Endodermal cell (in vitro differentiated cells): ENCODE results near the gene DCN. TPM values are rescaled to one million over a fixed set of nuclear protein-coding genes. Genes with fewer than 3 reads are reported as not detected.
A peak's percentile ranks its signal among the peaks of the same experiment; 100 is the strongest.

Experiments used
- DNase-seq: peaks from one replicate; pipeline ENCODE4 v3.0.0-alpha.2; 2017
- H3K27ac ChIP-seq: 2 replicates; pipeline ENCODE4 v1.5.1; 2013; ENCODE audit warnings: mild to moderate bottlenecking, low read depth, low read length, moderate library complexity
- H3K27me3 ChIP-seq: 2 replicates; pipeline ENCODE4 v1.6.1; 2013; ENCODE audit warnings: mild to moderate bottlenecking, low read length, moderate library complexity; ENCODE audit not compliant: insufficient read depth, control insufficient read depth, poor library complexity, severe bottlenecking
- H3K36me3 ChIP-seq: 2 replicates; pipeline ENCODE4 v1.7.0; 2013; ENCODE audit warnings: mild to moderate bottlenecking, low read length, moderate library complexity; ENCODE audit not compliant: control insufficient read depth, insufficient read depth
- H3K4me1 ChIP-seq: one replicate; pipeline ENCODE4 v1.7.0; 2013; ENCODE audit warnings: low read length; ENCODE audit not compliant: control insufficient read depth, insufficient read depth
- H3K4me3 ChIP-seq: 2 replicates; pipeline ENCODE4 v1.5.1; 2013; ENCODE audit warnings: mild to moderate bottlenecking, low read length, moderate library complexity
- H3K9ac ChIP-seq: 2 replicates; pipeline ENCODE4 v1.6.1; 2013; ENCODE audit warnings: mild to moderate bottlenecking, low read length, moderate library complexity; ENCODE audit not compliant: poor library complexity, severe bottlenecking; ENCODE audit errors: extremely low read depth
- H3K9me3 ChIP-seq: 2 replicates; pipeline ENCODE4 v1.6.1; 2013; ENCODE audit warnings: mild to moderate bottlenecking, low read length, moderate library complexity; ENCODE audit not compliant: control insufficient read depth
- H3K27ac Mint-ChIP-seq: 2 replicates; pipeline ENCODE4 v1.8.0; 2020; ENCODE audit warnings: mixed read lengths
- H3K27me3 Mint-ChIP-seq: 2 replicates; pipeline ENCODE4 v1.8.0; 2021; ENCODE audit warnings: mild to moderate bottlenecking, mixed read lengths; ENCODE audit not compliant: insufficient read depth
- H3K36me3 Mint-ChIP-seq: 2 replicates; pipeline ENCODE4 v1.8.0; 2020; ENCODE audit warnings: low read depth, mixed read lengths
- H3K4me1 Mint-ChIP-seq: 2 replicates; pipeline ENCODE4 v1.8.0; 2020; ENCODE audit warnings: mixed read lengths
- H3K4me3 Mint-ChIP-seq: 2 replicates; pipeline ENCODE4 v1.8.0; 2020; ENCODE audit warnings: mild to moderate bottlenecking, moderate library complexity, mixed read lengths
- H3K9me3 Mint-ChIP-seq: 2 replicates; pipeline ENCODE4 v1.8.0; 2020; ENCODE audit warnings: mild to moderate bottlenecking, mixed read lengths
- WGBS, 2 experiments: methylation state at CpG; one replicate each; pipeline versions ENCODE4 v1.1.5 to v1.1.7; 2013; ENCODE audit warnings: missing lambda C conversion rate in 2 of 2, mixed read lengths in 1 of 2; ENCODE audit not compliant: insufficient coverage in 1 of 2, insufficient read length in 1 of 2; 5-methylcytosine and 5-hydroxymethylcytosine counted together
- total RNA-seq, 2 donors: library from RNA; stranded (reverse); fragmentation: NEBNext Ultra II Directional in 1 of 2; extraction: Animal tissue kit (Norgen Biotek cat#: 25700) in 1 of 2; gene quantifications; 2 replicates in 1 of 2; 3 replicates in 1 of 2; pipeline ENCODE4 v1.2.1, GENCODE V29; 2021
- TF ChIP-seq, protein P1 (sequence below): fragments of 200-600 bp; sonication (generic); conservative IDR thresholded peaks from 2 replicates; pipeline ENCODE4 v1.5.0; 2021; ENCODE audit warnings: antibody characterized with exemption, mild to moderate bottlenecking

The DCN gene
- total RNA-seq, 2 donors from 2014 or later = not detected

DNA sequence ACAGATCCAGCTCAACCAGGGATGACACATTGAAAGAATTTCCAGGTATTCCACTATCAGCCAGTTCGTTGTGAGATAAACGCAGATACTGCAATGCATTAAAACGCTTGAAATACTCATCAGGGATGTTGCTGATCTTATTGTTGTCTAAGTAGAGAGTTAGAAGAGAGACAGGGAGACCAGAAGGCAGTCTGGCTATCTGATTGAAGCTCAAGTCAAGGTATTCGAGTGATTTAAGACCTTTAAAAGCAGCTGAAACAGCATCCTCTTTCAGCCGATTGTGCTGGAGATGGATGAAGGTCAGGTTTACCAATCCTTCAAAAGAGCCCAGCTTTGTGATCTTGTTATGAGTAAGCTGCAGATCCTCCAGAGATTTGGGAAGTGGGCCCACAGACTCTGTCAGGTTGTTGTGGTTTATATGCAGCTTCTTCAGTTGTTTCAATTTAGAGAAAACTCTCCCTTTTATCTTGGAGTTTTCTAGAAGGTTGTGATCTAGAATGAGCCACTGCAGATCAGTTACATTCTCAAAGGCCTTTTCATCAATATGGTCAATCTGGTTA is 74.3 kb downstream of the DCN start:
- Mint-ChIP-seq H3K27ac (no peak overlapping the region), H3K4me1 (peaks cover 4% of the 10 kb centered on the region), H3K4me3 (no peak overlapping the region), H3K9me3 (no peaks in the 10 kb centered on the region), H3K27me3 (no peaks in the 10 kb centered on the region), H3K36me3 (no peaks in the 10 kb centered on the region)
- Histone ChIP-seq H3K4me1 (peaks cover 7% of the 10 kb centered on the region), H3K27ac (no peak overlapping the region), H3K9me3 (no peaks in the 10 kb centered on the region), H3K9ac (no peak overlapping the region), H3K4me3 (peak overlapping the region; percentile 2), H3K36me3 (no peaks in the 10 kb centered on the region), H3K27me3 (no peaks in the 10 kb centered on the region)
- TF ChIP-seq, protein P1, sequence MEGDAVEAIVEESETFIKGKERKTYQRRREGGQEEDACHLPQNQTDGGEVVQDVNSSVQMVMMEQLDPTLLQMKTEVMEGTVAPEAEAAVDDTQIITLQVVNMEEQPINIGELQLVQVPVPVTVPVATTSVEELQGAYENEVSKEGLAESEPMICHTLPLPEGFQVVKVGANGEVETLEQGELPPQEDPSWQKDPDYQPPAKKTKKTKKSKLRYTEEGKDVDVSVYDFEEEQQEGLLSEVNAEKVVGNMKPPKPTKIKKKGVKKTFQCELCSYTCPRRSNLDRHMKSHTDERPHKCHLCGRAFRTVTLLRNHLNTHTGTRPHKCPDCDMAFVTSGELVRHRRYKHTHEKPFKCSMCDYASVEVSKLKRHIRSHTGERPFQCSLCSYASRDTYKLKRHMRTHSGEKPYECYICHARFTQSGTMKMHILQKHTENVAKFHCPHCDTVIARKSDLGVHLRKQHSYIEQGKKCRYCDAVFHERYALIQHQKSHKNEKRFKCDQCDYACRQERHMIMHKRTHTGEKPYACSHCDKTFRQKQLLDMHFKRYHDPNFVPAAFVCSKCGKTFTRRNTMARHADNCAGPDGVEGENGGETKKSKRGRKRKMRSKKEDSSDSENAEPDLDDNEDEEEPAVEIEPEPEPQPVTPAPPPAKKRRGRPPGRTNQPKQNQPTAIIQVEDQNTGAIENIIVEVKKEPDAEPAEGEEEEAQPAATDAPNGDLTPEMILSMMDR = no peak
- WGBS, 2 experiments = 81 to 85% methylated on average over 4 to 5 of the region's 5 CpGs
- no peak for DNase-seq

DNA sequence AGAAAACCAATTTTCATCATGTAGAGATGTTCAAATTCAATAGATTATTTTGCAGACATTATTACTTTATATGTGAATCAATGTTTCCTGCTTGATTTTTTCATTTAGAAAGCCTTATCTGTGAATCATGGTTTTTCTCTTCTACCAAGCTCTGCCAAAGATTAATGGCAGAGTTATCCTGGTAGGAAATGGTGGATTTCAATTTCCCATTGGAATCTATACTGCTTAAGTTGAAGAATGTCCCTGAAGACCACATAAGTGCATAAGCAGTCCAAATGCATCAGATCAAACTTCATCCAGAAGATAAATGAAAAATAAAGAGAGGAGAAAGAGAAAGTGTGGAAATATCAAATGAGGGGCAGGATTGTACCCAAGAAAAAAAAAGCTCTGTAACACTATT is 76.3 kb downstream of the DCN start:
- H3K36me3 Mint-ChIP-seq = no peaks in the 10 kb centered on the region
- H3K4me3 Mint-ChIP-seq = no peak overlapping the region
- Histone ChIP-seq H3K27ac (no peak overlapping the region), H3K9me3 (no peaks in the 10 kb centered on the region), H3K4me3 (no peak overlapping the region), H3K27me3 (no peaks in the 10 kb centered on the region), H3K36me3 (no peaks in the 10 kb centered on the region), H3K9ac (no peak overlapping the region), H3K4me1 (peaks cover 7% of the 10 kb centered on the region)
- DNase-seq = no peak
- H3K4me1 Mint-ChIP-seq = peaks cover 4% of the 10 kb centered on the region
- H3K9me3 Mint-ChIP-seq = no peaks in the 10 kb centered on the region
- H3K27me3 Mint-ChIP-seq = no peaks in the 10 kb centered on the region
- TF ChIP-seq, protein P1 = no peak
- H3K27ac Mint-ChIP-seq = no peak overlapping the region

DNA sequence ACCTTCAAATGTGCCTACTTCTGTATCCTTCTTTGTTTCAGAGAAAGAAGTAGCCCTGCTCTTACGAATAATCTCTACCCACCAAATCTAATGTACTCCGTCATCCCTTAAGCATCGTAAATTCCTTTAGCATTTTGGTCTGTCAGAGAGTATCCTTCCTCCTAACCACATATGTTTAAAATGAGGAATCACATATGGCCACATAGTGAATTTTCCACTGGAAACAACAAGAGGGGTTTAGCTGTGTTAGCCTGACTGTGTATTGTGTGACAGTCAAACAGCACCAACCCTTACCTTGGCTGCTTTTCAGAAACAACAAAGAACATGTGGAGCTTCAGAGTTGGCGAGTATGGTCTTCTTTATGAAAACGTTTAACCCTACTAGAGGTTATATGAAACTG is 76.8 kb downstream of the DCN start:
- H3K9me3 Mint-ChIP-seq = no peaks in the 10 kb centered on the region
- H3K27me3 Mint-ChIP-seq = no peaks in the 10 kb centered on the region
- TF ChIP-seq, protein P1 = no peak
- Histone ChIP-seq H3K27me3 (no peaks in the 10 kb centered on the region), H3K4me3 (no peak overlapping the region), H3K36me3 (no peaks in the 10 kb centered on the region), H3K4me1 (peaks cover 7% of the 10 kb centered on the region), H3K27ac (no peak overlapping the region), H3K9me3 (no peaks in the 10 kb centered on the region), H3K9ac (no peak overlapping the region)
- H3K4me3 Mint-ChIP-seq = no peak overlapping the region
- no peak overlapping the region for H3K27ac Mint-ChIP-seq
- DNase-seq = no peak
- no peaks in the 10 kb centered on the region for H3K36me3 Mint-ChIP-seq
- whole genome bisulfite sequencing, 2 experiments = 80 to 87% methylated on average over 1 to 5 of the region's 5 CpGs
- peaks cover 4% of the 10 kb centered on the region for H3K4me1 Mint-ChIP-seq
